Activated CD4-positive, alpha-beta T cell treated with anti-CD3 and anti-CD28 coated beads, Interleukin-2, amount 50 U/mL, for 1 hour (primary cell): Measurements from ENCODE around the gene NXPH3.
"Not testable (repeated sequence)": the region's sequence is repeated elsewhere in the genome, so short reads cannot be mapped to it uniquely, and the experiment has no call there.

Experiments used
- DNase-seq: peaks from one replicate; pipeline ENCODE4 v3.0.0-alpha.2; 2020

The NXPH3 gene

GRCh38 chr17:49575679-49576087, at the start of gene NXPH3:
Gene NXPH3 (plus strand): TSS chr17:49575871. CDS start chr17:49576220, 349 bp downstream.
- peak; percentile 60 for DNase-seq

DNA sequence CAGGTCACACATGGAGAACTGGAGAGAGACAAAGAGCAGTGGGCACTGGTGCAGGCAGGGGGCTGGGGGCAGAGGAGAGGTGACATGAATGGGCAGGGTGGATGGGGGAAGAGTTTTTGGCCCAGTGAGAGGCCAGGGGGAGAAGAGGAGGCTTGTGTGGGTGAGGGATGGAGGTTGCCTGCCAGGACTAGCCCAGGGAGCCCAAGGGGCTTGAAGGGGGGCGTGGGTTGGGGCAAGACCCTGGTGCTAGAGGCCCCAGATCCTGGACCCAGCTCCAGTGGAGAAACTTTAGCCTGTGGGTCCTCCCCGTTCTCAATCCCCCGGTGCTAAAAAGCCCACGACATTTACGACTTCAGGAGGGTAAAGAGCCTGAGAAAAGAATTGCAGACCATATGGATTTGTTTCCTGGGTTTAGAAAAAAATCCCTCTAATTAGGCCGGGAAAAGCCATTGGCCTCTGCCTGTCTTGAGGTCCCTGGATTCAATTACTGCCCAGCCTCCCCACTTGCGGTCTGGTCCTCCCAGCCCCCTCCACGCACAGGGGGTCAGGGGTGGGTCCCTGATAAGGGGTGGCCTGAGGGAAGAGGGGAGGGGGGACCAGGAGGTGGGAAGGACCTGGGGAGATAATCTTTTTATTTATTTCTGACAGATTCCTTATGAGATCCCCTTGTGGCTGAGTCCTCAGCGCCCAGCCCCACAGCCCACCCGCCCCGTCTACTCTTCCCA, 47.6 kb upstream of the NXPH3 start:
- no peak for DNase-seq

DNA sequence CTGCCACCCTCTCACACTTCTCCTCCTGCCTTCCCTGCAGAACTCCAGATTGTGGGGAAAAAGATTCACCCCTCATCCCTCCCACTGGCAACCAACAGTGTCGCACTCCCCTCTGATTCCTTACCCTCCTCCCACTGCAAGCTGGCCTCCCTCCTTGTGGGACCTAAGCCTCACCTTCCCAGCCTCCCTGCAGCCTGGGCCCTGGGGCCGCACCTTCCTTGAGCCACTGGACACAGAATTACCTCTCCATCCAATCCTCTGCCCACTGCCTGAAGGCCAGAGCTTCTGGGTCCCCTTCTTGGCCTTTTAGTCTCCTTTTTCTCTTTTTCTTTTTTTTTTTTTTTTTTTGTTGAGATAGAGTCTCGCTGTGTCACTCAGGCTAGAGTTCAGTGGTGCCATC, 46.7 kb upstream of the NXPH3 start:
- no peak for DNase-seq

DNA sequence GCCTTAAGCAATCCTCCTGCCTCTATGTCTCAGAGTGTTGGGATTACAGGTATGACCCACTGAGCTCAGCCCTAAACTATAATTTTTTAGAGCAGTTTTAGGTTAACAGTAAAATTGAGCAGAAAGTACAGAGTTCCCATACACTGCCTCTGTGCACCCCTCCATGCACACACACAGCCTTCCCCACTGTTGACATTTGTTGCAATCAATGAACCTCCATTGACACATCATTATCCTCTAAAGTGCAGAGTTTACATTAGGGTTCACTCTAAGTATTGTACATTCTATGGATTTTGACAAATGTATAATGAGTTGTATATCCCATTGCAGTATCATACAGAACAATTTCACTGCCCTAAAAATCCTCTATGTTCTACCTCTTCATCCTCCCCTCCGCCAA, 45.6 kb upstream of the NXPH3 start:
- DNase-seq, result no peak

DNA sequence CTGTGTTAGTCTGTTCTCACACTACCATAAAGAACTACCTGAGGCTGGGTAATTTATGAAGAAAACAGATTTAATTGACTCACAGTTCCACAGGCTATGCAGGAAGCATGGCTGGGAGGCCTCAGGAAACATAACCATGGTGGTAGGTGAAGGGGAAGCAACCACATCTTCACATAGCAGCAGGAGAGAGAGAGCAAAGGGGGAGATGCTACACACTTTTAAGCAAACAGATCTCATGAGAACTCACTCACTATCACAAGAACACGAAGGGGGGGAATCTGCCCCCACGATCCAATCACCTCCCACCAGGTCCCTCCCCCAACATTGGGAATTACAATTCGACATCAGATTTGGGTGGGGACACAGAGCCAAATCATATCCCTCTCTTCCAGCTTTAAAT, 31.8 kb upstream of the NXPH3 start:
- DNase-seq, result no peak

GRCh38 chr17:49545007-49545660, 30.5 kb upstream of the NXPH3 start:
- no peak for DNase-seq

- DNase-seq, result no peak
Observed at GRCh38 chr17:49545806-49546545, 29.7 kb upstream of the NXPH3 start.

- DNase-seq, result no peak
Observed at GRCh38 chr17:49546546-49547535, 28.8 kb upstream of the NXPH3 start.

DNA sequence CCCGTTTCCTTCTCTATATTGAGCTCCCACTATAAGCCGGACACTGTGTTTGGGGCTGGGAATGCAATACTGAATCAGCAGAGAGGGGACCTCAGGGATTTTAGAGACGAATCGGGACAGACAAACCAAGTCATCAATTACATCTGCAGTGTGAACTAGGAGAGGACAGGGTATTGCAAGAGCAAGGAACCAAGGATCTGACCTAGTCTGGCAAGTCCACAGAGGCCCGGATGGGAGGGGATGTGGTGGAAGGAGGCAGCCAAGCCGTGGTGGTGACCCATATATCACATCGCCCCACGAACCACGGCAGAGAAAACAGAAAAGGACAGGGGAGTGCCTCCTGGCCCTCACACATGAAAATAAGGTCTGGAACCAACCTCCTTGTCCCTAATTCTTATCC, 28.1 kb upstream of the NXPH3 start:
- no peak for DNase-seq

DNA sequence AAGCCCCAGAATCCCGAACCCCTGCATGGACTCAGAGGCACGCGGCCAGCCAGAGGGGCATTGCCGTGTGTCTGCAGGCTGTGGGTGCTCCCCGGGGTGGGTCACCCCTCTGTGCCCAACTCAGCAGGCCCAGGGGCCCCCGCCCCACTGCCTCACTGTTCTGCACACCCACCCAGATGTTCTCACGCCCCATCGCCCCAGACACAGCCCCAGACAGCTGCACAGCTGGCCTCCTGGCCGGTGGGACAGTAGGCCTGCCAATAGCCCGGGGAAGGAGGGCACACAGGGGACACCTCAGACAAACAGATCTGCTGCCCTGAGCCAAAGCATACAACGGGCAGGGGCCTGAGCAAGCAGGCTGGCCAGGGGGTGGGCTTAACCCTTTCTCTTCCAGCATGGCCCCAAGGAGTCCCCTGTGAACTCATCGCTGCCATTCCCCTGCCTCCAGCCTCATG, 27.6 kb upstream of the NXPH3 start:
- DNase-seq, result no peak

DNA sequence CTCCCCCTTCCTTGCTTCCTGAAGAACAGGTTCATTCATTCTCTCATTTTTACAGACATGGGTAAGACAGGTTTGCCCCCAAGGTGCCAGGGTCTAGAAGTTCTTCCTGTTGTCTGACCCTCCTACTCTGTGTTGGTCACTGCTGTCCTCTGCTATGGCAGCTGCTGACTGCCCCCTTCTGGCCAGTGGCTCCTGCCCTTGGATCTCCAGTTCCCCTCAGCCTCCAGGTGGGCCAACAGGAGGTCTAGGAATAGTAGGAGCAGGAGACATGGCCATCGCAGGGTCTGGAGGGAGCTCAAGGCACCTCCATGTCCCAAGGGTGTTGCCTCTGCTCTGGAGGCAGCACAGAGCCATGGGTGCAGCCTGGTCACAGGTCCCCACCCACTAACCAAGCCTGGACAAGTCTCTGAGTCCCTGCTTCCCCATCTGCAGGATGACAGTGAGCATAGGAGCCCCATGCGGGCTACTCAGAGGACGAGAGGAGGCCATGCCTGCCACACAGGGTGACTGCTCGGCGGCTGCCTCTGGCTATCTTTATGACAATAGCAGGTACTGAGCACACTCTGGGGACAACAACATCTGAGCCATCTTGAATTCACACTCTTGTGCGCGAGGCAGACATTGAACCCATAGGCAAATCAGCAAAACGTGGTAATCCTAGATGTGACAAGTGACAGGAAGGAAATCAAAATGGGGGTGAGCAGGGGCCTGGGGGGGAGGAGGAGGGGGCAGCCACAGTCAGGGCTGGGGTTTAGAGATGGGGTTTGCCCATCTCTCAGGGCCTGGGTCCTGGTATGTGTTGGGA, 27.0 kb upstream of the NXPH3 start:
- DNase-seq, result no peak

DNA sequence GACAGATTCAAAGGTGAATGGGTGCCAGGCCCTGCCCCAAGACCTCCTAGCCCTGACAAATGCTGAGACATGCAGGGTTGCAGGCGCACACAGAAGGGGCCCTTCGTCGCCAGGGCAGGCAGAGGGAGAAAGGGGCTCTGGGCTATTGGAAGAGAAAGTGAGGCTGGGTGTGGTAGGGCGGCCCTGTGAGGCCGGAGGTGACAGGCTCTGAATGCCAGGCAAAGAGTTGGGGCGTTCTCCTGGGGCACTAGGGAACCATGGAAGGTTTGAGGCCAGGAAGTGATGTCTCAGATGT, 26.4 kb upstream of the NXPH3 start:
- DNase-seq, result no peak

DNA sequence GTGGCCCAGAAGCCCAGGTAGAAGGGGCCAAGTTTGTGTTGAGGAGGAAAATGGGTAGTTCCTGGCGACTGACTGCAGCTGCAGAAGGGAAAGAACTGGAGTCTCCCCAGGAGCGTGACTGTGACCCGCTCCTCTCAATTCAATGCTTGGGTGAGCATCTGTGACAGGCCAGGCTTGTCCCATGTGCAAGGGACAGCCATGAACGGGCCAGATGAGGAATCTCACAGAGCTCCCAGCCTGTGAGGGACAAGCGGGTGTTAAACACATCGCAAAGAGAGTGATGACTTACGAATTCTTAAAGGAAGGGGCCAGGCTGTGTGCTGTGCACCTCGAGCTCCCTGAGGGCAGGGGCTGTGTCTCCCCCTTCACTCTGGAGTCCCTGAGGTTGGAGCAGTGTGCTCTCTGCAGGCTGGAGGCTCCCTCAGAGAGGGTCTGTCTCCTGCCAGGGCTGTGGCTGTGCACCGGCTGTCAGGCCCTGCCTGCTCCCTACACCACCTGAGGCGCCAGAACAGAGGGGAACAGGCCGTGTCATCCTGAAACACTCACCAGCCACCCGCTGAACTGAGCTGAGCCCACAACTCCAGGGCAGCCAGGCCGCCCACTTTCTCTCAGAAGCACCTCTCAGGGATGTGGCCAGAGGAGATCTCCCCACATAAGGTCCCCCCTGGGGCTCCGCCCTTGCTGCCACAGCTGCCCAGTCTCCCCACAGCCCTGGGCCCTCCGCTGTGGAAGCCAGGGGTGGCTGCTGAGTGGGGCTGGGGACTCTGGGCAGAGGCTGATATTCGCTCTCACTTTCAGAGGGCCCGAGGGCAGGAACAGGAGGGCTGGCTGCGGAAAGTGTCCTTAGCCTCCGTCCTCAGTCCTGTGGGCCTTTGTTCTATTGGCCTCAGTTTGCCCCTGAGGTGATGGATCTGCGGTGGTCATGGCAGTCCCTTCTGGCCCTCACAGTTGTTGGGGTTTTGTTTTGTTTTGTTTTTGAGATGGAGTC, 25.7 kb upstream of the NXPH3 start:
- DNase-seq, result no peak

GRCh38 chr17:49550764-49551163, 24.9 kb upstream of the NXPH3 start:
- not testable (repeated sequence) for DNase-seq

DNA sequence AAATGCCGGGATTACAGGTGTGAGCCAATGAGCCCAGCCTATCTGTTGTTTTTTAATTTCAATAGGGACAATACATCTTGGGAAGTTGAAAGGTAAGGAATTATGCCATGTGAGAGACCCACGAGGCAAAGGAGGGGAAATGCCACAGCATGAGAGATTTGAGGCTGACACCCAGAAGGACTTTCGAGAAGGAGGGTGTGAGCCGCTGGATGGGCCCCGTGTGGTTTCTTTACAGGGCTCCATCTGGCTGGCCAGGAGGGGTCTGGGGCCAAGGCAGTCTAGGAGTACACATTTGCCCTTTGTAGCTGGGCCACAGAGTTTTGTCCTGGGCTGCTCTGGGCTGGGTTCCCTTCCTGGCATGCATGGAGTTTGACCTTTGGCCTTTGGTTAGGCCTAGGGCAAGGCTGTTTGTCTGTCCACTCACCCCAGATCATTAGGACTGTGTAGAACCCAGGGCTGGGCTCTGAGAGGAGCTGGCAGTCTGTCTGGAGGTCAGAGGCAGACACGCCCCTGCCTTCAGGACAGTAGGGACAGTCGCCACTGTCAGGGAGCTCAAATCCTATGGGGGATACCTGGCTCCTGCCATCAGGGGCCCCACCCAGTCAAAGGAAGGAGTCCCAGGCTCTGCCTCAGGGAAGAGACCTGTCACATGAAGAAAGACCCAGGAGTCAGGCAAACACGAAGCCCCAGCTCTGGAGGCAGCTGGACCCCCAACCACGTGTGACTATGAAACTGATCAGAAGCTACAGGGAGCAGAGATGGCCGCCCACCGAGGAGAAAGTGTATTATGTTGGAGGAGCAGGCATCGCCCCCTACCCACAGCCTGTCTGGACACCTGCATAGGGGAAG, 24.2 kb upstream of the NXPH3 start:
- no peak for DNase-seq

DNA sequence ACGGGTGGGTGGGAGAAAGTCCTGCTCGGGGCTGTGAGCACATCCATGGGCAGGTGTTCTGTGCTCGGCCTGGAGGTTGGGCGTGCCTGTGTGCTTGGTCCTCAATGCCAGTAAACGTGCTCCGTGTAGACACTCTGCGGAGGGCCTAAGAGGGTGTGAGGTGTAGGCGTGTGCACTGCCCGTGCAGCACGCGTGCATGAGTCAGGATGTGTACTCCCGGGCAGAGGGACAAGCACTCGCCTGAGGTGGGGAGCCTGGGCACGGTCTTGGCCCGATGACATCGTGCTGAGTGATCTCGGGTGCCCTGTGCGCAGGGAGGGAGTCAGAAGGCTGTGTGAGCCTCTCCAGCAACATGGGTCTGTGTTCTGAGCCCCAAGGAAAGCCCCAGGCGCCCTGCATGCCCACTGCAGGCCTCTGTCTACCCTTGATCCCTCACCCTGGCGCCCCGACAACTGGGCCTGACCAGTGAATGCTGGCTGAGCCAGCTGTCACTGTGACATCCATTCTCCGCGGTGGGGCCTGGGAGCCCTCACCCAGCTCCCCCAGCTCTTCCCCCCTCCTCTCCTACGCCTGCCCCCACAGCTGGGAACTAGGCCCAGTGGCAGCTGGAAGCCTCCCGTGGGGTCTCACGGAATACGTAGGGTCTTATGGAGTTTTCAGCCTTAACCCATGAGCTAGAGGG, 23.5 kb upstream of the NXPH3 start:
- no peak for DNase-seq

- no peak for DNase-seq
Observed at GRCh38 chr17:49553676-49554335, 21.9 kb upstream of the NXPH3 start.

GRCh38 chr17:49554694-49555494, 20.8 kb upstream of the NXPH3 start:
- no peak for DNase-seq
